Measurements from ENCODE around the gene IRGC. TPM values are rescaled to one million over a fixed set of nuclear protein-coding genes. Genes with fewer than 3 reads are reported as not detected.

Gene IRGC
- total RNA-seq, 5 donors from 2014 or later (not counting 1 experiment from before 2014, with no cell fraction given): not detected

DNA sequence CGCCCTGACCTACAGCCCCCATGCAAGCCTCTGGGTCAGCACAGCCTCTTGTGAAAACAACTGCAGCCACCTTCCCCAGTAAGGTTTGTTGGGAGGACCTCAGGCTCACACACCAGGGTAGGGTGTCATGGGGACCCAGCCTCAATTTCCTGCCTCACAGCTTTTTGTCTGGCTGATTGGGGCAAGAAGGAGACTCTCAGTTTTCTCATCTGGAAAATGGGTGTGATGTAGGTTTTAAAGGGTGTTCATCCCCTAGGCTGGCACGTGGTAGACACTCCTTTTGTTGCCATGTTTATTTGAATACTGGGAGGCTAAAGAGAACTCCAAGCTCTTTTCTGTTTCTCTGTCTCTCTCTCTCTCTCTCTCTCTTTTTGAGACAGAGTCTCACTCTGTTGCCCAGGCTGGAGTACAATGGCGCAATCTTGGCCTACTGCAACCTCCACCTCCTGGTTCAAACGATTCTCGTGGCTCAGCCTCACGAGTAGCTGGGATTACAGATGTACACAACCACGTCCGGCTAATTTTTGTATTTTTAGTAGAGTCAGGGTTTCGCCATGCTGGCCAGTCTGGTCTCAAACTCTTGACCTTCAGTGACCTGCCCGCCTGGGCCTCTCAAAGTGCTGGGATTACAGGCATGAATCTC, 27.7 kb upstream of the IRGC start:
- no peak overlapping the region for H3K27ac Mint-ChIP-seq
- 94% methylated on average over 6 of the region's 10 CpGs for WGBS (ENCODE audit: insufficient coverage)

DNA sequence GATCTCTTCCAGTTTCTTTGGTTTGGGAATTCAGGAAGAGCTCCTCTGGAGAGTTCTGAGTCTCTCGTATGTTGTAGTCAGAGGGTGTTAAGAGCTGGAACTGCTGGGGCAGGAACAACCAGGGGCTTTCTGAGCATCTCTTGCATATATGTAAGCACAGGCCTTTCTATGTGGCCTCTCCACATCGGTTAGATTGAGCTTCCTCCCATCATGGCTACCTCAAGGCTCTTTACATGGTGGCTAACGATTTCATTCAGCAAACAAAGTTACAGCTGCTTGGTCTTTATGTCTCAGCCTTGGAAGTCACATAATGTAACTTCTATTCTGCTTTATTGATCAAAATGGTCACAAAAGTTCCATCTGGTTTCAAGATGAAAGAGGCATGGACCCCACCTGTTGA, 25.4 kb upstream of the IRGC start:
- DNase-seq: no peak
- 35% methylated on average over 2 of the region's 3 CpGs for WGBS (ENCODE audit: insufficient coverage)
- H3K9me3 ChIP-seq: peaks cover 2% of the 10 kb centered on the region
- ChIA-PET CTCF (no interaction called here), POLR2A (no interaction called here)
- peaks cover 0 to 8% of the 10 kb centered on the region in 2 donors for H3K27me3 Mint-ChIP-seq
- no peaks in the 10 kb centered on the region for H3K36me3 ChIP-seq (ENCODE audit: control insufficient read depth in 2 of 2, extremely low read depth in 1 of 2, insufficient read depth in 1 of 2, low read length in 1 of 2)
- H3K4me3 Mint-ChIP-seq: no peak overlapping the region
- no peak overlapping the region for H3K27ac Mint-ChIP-seq
- peaks cover 4 to 22% (median 7%) of the 10 kb centered on the region in 3 donors for H3K9me3 Mint-ChIP-seq
- no peak overlapping the region for H3K27ac ChIP-seq (ENCODE audit: low read length)
- no peaks in the 10 kb centered on the region for H3K4me1 Mint-ChIP-seq
- no peak overlapping the region for H3K4me3 ChIP-seq (ENCODE audit: control insufficient read depth in 1 of 2, extremely low read depth in 1 of 2, low read length in 1 of 2)
- H3K27me3 ChIP-seq (replicated peaks in 1 of 2; ENCODE audit: control insufficient read depth in 2 of 2, extremely low read depth in 1 of 2, insufficient read depth in 2 of 2, low read length in 1 of 2): peaks cover 0 to 2% of the 10 kb centered on the region in 2 experiments
- H3K4me1 ChIP-seq (ENCODE audit: control insufficient read depth in 1 of 2, extremely low read depth in 1 of 2, insufficient read depth in 2 of 2, low read length in 2 of 2): no peaks in the 10 kb centered on the region
- H3K36me3 Mint-ChIP-seq: peaks cover 4% of the 10 kb centered on the region
- ATAC-seq (replicated peaks in 1 of 4): no peak

More for the DNA sequence above, 27.7 kb upstream of the IRGC start:
- H3K4me1 ChIP-seq (ENCODE audit: control insufficient read depth in 1 of 2, extremely low read depth in 1 of 2, insufficient read depth in 2 of 2, low read length in 2 of 2): no peaks in the 10 kb centered on the region
- peaks cover 0 to 2% of the 10 kb centered on the region in 2 experiments for H3K27me3 ChIP-seq (replicated peaks in 1 of 2; ENCODE audit: control insufficient read depth in 2 of 2, extremely low read depth in 1 of 2, insufficient read depth in 2 of 2, low read length in 1 of 2)
- Mint-ChIP-seq H3K36me3 (peaks cover 4% of the 10 kb centered on the region), H3K4me3 (no peak overlapping the region), H3K4me1 (no peaks in the 10 kb centered on the region), H3K9me3 (peaks cover 4 to 22% (median 7%) of the 10 kb centered on the region in 3 donors), H3K27me3 (peaks cover 0 to 3% of the 10 kb centered on the region in 2 donors)
- H3K4me3 ChIP-seq (ENCODE audit: control insufficient read depth in 1 of 2, extremely low read depth in 1 of 2, low read length in 1 of 2): no peak overlapping the region
- no peaks in the 10 kb centered on the region for H3K36me3 ChIP-seq (ENCODE audit: control insufficient read depth in 2 of 2, extremely low read depth in 1 of 2, insufficient read depth in 1 of 2, low read length in 1 of 2)
- no peak overlapping the region for H3K27ac ChIP-seq (ENCODE audit: low read length)
- POLR2A ChIA-PET: interaction anchor here in 1 of 2 donors (0.7 kb wide), 1 partner anchor 72 kb away, joined by 6 read pairs; no protein-coding TSS in a partner anchor
- H3K9me3 ChIP-seq: peaks cover 2% of the 10 kb centered on the region
- DNase-seq: no peak
- CTCF ChIA-PET: no interaction called here
- ATAC-seq (replicated peaks in 1 of 4): no peak

DNA sequence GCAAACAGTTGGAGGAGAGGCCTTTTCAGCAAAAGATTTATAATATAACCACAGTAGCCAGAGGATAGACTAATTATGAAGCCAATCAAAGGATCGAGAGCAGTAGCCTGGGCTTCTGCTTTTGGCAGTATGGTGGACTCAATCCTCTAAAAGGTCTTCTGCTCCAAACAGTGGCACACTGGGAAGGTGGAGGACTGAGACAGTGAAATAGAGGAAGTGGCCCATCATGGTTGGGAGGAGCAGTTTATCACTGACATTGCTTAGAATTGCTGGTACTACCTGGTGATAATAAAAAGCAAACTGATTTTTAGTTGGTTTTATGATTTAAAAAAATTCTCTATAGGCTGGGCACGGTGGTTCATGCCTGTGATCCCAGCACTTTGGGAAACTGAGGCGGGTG, 25.0 kb upstream of the IRGC start:
- WGBS (ENCODE audit: insufficient coverage): 80% methylated on average over 1 of the region's 3 CpGs
- POLR2A ChIA-PET: no interaction called here

DNA sequence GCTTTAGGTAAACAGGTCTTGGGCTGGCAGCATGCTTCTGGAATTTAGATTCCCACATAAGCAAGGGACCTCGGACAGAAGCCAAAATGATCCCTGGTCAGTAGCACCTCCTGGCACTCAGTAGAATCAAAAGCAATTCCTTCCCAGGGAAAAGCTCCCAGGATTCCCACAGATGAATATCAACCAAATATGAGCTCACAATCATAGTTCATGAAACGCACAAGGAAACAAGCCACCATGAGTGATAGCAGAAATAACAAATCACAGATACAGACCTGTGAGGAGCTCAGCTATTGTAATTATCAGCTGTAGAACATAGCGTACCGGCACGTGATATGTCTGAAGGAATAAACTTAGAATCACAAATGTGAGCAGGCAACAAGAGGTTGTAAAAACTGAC, 24.1 kb upstream of the IRGC start:
- Mint-ChIP-seq H3K4me3 (no peak overlapping the region), H3K36me3 (peaks cover 4% of the 10 kb centered on the region), H3K27me3 (peaks cover 0 to 10% of the 10 kb centered on the region in 2 donors), H3K27ac (no peak overlapping the region), H3K9me3 (peaks cover 4 to 22% (median 7%) of the 10 kb centered on the region in 3 donors), H3K4me1 (no peaks in the 10 kb centered on the region)
- DNase-seq: no peak
- no peak for ATAC-seq (replicated peaks in 1 of 4)
- no peaks in the 10 kb centered on the region for H3K36me3 ChIP-seq (ENCODE audit: control insufficient read depth in 2 of 2, extremely low read depth in 1 of 2, insufficient read depth in 1 of 2, low read length in 1 of 2)
- H3K4me3 ChIP-seq (ENCODE audit: control insufficient read depth in 1 of 2, extremely low read depth in 1 of 2, low read length in 1 of 2): no peak overlapping the region
- H3K4me1 ChIP-seq (ENCODE audit: control insufficient read depth in 1 of 2, extremely low read depth in 1 of 2, insufficient read depth in 2 of 2, low read length in 2 of 2): no peaks in the 10 kb centered on the region
- H3K27ac ChIP-seq (ENCODE audit: low read length): no peak overlapping the region
- peaks cover 2% of the 10 kb centered on the region for H3K9me3 ChIP-seq
- peaks cover 0 to 2% of the 10 kb centered on the region in 2 experiments for H3K27me3 ChIP-seq (replicated peaks in 1 of 2; ENCODE audit: control insufficient read depth in 2 of 2, extremely low read depth in 1 of 2, insufficient read depth in 2 of 2, low read length in 1 of 2)
- POLR2A ChIA-PET: interaction anchor here in 1 of 2 donors (0.6 kb wide), 1 partner anchor 1991 kb away, joined by 3 read pairs; no protein-coding TSS in a partner anchor
- CTCF ChIA-PET: no interaction called here
- WGBS (ENCODE audit: insufficient coverage): 93% methylated on average over 3 of the region's 5 CpGs

More for the DNA sequence above, 25.0 kb upstream of the IRGC start:
- Histone ChIP-seq H3K4me1 (ENCODE audit: control insufficient read depth in 1 of 2, extremely low read depth in 1 of 2, insufficient read depth in 2 of 2, low read length in 2 of 2) (no peaks in the 10 kb centered on the region), H3K4me3 (ENCODE audit: control insufficient read depth in 1 of 2, extremely low read depth in 1 of 2, low read length in 1 of 2) (no peak overlapping the region), H3K36me3 (ENCODE audit: control insufficient read depth in 2 of 2, extremely low read depth in 1 of 2, insufficient read depth in 1 of 2, low read length in 1 of 2) (no peaks in the 10 kb centered on the region), H3K27me3 (replicated peaks in 1 of 2; ENCODE audit: control insufficient read depth in 2 of 2, extremely low read depth in 1 of 2, insufficient read depth in 2 of 2, low read length in 1 of 2) (peaks cover 0 to 2% of the 10 kb centered on the region in 2 experiments), H3K9me3 (peaks cover 2% of the 10 kb centered on the region), H3K27ac (ENCODE audit: low read length) (no peak overlapping the region)
- Mint-ChIP-seq H3K4me1 (no peaks in the 10 kb centered on the region), H3K36me3 (peaks cover 4% of the 10 kb centered on the region), H3K27ac (no peak overlapping the region), H3K27me3 (peaks cover 0 to 8% of the 10 kb centered on the region in 2 donors), H3K9me3 (peaks cover 4 to 22% (median 7%) of the 10 kb centered on the region in 3 donors), H3K4me3 (no peak overlapping the region)
- CTCF ChIA-PET: no interaction called here
- DNase-seq (no peak), ATAC-seq (replicated peaks in 1 of 4) (no peak)

DNA sequence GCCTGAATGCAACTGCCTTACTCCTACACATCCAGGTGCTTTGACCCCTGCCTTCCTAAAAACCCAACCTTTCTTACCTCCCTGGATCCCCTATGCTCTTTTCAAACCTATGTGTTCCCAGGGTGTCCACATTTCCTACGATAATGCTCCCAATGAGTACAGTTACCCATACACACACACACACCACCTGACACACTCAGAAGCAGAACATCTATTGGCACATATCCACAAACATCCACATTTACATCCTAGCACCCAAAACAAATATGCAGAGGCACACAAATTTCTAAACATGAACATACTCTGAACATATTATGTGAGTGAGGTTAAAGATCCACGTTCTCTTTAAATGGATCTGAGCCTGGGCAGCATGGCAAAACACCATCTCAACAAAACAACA, 23.5 kb upstream of the IRGC start:
- no peak for ATAC-seq (replicated peaks in 1 of 4)
- Histone ChIP-seq H3K27me3 (replicated peaks in 1 of 2; ENCODE audit: control insufficient read depth in 2 of 2, extremely low read depth in 1 of 2, insufficient read depth in 2 of 2, low read length in 1 of 2) (peaks cover 0 to 8% of the 10 kb centered on the region in 2 experiments), H3K9me3 (peaks cover 2% of the 10 kb centered on the region), H3K4me3 (ENCODE audit: control insufficient read depth in 1 of 2, extremely low read depth in 1 of 2, low read length in 1 of 2) (no peak overlapping the region), H3K27ac (ENCODE audit: low read length) (no peak overlapping the region), H3K4me1 (ENCODE audit: control insufficient read depth in 1 of 2, extremely low read depth in 1 of 2, insufficient read depth in 2 of 2, low read length in 2 of 2) (no peaks in the 10 kb centered on the region), H3K36me3 (ENCODE audit: control insufficient read depth in 2 of 2, extremely low read depth in 1 of 2, insufficient read depth in 1 of 2, low read length in 1 of 2) (no peaks in the 10 kb centered on the region)
- H3K9me3 Mint-ChIP-seq: peaks cover 4 to 22% (median 7%) of the 10 kb centered on the region in 3 donors
- H3K4me3 Mint-ChIP-seq: no peak overlapping the region
- WGBS (ENCODE audit: insufficient coverage): 75% methylated on average over 1 of the region's 2 CpGs
- H3K27me3 Mint-ChIP-seq: peaks cover 0 to 16% of the 10 kb centered on the region in 2 donors
- POLR2A ChIA-PET: no interaction called here
- DNase-seq: no peak
- H3K4me1 Mint-ChIP-seq: no peaks in the 10 kb centered on the region
- no peak overlapping the region for H3K27ac Mint-ChIP-seq
- H3K36me3 Mint-ChIP-seq: peaks cover 4% of the 10 kb centered on the region
- CTCF ChIA-PET: no interaction called here

DNA sequence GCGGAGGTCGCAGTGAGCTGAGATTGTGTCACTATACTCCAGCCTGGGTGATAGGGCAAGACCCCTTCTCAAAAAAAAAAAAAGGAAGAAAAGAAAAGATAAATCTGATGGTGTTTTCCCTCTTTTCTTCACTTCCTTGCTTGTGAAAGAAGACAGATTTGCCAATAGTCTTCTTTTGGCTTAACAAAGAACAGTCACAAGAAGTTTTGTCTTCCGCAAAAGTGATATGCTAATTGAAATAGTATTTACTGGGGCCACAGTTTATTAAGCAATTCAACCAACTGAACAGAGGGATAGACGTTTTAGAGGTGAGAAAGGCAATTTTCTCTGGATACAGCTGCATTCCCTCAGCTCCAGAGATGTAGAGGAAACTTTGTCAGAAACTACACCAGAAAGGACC, 23.0 kb upstream of the IRGC start:
- Histone ChIP-seq H3K9me3 (peaks cover 2% of the 10 kb centered on the region), H3K36me3 (ENCODE audit: control insufficient read depth in 2 of 2, extremely low read depth in 1 of 2, insufficient read depth in 1 of 2, low read length in 1 of 2) (no peaks in the 10 kb centered on the region), H3K4me3 (ENCODE audit: control insufficient read depth in 1 of 2, extremely low read depth in 1 of 2, low read length in 1 of 2) (no peak overlapping the region), H3K4me1 (ENCODE audit: control insufficient read depth in 1 of 2, extremely low read depth in 1 of 2, insufficient read depth in 2 of 2, low read length in 2 of 2) (no peaks in the 10 kb centered on the region), H3K27ac (ENCODE audit: low read length) (no peak overlapping the region), H3K27me3 (replicated peaks in 1 of 2; ENCODE audit: control insufficient read depth in 2 of 2, extremely low read depth in 1 of 2, insufficient read depth in 2 of 2, low read length in 1 of 2) (peaks cover 0 to 12% of the 10 kb centered on the region in 2 experiments)
- 50% methylated on average over 1 of the region's 4 CpGs for WGBS (ENCODE audit: insufficient coverage)
- Mint-ChIP-seq H3K27me3 (peaks cover 0 to 20% of the 10 kb centered on the region in 2 donors), H3K4me1 (no peaks in the 10 kb centered on the region), H3K27ac (no peak overlapping the region), H3K36me3 (peaks cover 4% of the 10 kb centered on the region), H3K4me3 (no peak overlapping the region), H3K9me3 (peaks cover 4 to 22% (median 7%) of the 10 kb centered on the region in 3 donors)
- POLR2A ChIA-PET: no interaction called here
- ATAC-seq (replicated peaks in 1 of 4) (no peak), DNase-seq (no peak)
- CTCF ChIA-PET: no interaction called here
